KMS-11 (cell line): ENCODE data around the gene IFT122.
"Not testable (repeated sequence)": the region's sequence is repeated elsewhere in the genome, so short reads cannot be mapped to it uniquely, and the experiment has no call there.

Experiments used
- H2AFZ ChIP-seq: fragments of 200-600 bp; sonication (generic); 2 replicates; pipeline ENCODE4 v1.6.1; 2016; ENCODE audit warnings: antibody characterized with exemption, mixed run types, low read depth
- H3K27ac ChIP-seq: fragments of 200-600 bp; sonication (generic); 2 replicates; pipeline ENCODE4 v1.6.1; 2016; ENCODE audit warnings: mild to moderate bottlenecking, mixed run types
- H3K27me3 ChIP-seq: fragments of 200-600 bp; sonication (generic); 2 replicates; pipeline ENCODE4 v1.6.1; 2017; ENCODE audit warnings: mild to moderate bottlenecking, low read depth, mixed run types, moderate library complexity; ENCODE audit not compliant: insufficient read depth
- H3K36me3 ChIP-seq: fragments of 200-600 bp; sonication (generic); 2 replicates; pipeline ENCODE4 v1.6.1; 2017; ENCODE audit warnings: mild to moderate bottlenecking, mixed run types; ENCODE audit not compliant: insufficient read depth
- H3K4me1 ChIP-seq: fragments of 200-600 bp; sonication (generic); 2 replicates; pipeline ENCODE4 v1.6.1; 2016; ENCODE audit warnings: mild to moderate bottlenecking, low read depth, mixed run types; ENCODE audit not compliant: poor library complexity, severe bottlenecking
- H3K4me2 ChIP-seq: fragments of 200-600 bp; sonication (generic); 2 replicates; pipeline ENCODE4 v1.7.0; 2016; ENCODE audit warnings: mild to moderate bottlenecking, mixed run types
- H3K4me3 ChIP-seq: fragments of 200-600 bp; sonication (generic); IDR thresholded peaks from 2 replicates; pipeline ENCODE4 v1.6.1; 2017; ENCODE audit warnings: low read depth, low read length, mixed read lengths; ENCODE audit not compliant: insufficient read depth
- H3K79me2 ChIP-seq: fragments of 200-600 bp; sonication (generic); 2 replicates; pipeline ENCODE4 v1.6.1; 2016; ENCODE audit warnings: low read depth, mixed run types; ENCODE audit not compliant: insufficient read depth
- H3K9ac ChIP-seq: fragments of 200-600 bp; sonication (generic); 2 replicates; pipeline ENCODE4 v1.6.1; 2016; ENCODE audit warnings: mild to moderate bottlenecking, mixed run types
- H4K20me1 ChIP-seq: fragments of 200-600 bp; sonication (generic); 2 replicates; pipeline ENCODE4 v1.6.1; 2016; ENCODE audit warnings: mild to moderate bottlenecking, mixed run types; ENCODE audit not compliant: insufficient read depth
- CTCF ChIP-seq: fragments of 200-600 bp; sonication (generic); conservative IDR thresholded peaks from 2 replicates; pipeline ENCODE4 v1.6.1; 2017; ENCODE audit warnings: low read depth, mild to moderate bottlenecking, antibody characterized with exemption, low read length, moderate library complexity, mixed read lengths

The IFT122 gene

GRCh38 chr3:129410971-129411370 lies 29.1 kb upstream of the IFT122 start:
- TF ChIP-seq CTCF, result no peak
- Histone ChIP-seq H3K36me3 (no peaks in the 10 kb centered on the region), H3K4me2 (no peak overlapping the region), H3K27me3 (no peaks in the 10 kb centered on the region), H3K4me3 (no peak overlapping the region), H2AFZ (no peak overlapping the region), H3K4me1 (peaks cover 8% of the 10 kb centered on the region), H3K9ac (no peak overlapping the region), H3K79me2 (no peaks in the 10 kb centered on the region), H3K27ac (no peak overlapping the region), H4K20me1 (no peaks in the 10 kb centered on the region)

DNA sequence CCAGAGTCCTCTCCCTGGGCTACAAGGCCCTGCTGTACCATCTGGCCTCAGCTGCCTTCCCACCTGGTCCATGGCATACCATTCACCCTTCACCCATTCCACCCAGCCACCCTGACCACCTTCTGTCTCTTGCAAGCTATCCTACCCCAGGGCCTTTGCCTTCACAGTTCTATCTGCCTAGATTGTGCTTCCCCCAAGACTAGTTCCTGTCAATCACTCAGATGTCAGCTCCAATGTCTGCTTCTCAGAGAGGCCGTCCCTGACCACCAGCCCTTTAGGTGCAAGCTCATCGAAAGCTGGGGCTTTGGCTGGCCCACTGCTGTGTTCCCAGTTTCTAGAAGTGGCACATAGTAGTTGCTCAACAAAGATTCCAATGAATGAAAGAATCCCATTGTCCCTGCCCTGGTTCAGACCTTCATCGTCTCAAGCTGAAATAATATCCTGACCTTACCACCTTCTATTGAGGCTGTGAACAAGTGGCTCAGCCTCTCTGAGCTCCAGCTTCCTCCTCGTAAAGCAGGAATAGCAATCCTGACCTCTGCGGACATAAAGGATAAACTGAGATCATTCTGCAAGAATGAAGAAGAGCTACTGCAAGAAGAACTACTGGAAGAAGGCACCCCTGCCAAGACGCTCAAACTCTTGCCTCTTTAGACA lies 27.4 kb upstream of the IFT122 start:
- Histone ChIP-seq H3K27ac (no peak overlapping the region), H3K9ac (no peak overlapping the region)

DNA sequence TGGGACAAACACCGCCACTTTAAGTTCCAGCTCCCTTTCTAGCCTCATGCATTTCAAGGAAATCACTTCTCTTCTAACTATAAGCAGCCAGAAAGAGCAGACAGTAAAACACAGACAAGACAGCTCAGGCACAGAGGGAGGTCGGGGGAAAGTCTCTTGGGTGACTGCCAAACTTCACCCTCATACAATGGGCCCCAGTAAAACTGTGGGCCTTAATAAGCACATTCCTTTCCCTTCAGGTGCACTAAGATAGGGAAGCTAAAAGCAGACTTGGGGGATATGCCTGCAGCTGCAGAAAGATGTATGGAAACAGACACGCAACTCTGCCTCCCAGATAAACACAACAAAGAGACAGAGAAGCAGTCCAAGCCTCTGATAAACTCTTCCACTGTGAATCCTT lies 26.8 kb upstream of the IFT122 start:
- not testable (repeated sequence) for H3K36me3 ChIP-seq, H3K4me1 ChIP-seq, H3K79me2 ChIP-seq, H2AFZ ChIP-seq, H3K9ac ChIP-seq, H3K27ac ChIP-seq, H3K4me3 ChIP-seq, H3K27me3 ChIP-seq, H4K20me1 ChIP-seq, H3K4me2 ChIP-seq

More for the DNA sequence above, 27.4 kb upstream of the IFT122 start:
- Histone ChIP-seq H3K27me3 (no peaks in the 10 kb centered on the region), H3K4me3 (no peak overlapping the region), H3K36me3 (no peaks in the 10 kb centered on the region), H3K4me2 (no peak overlapping the region), H4K20me1 (no peaks in the 10 kb centered on the region), H2AFZ (no peak overlapping the region), H3K4me1 (peaks cover 8% of the 10 kb centered on the region), H3K79me2 (no peaks in the 10 kb centered on the region)
- TF ChIP-seq CTCF, result no peak

DNA sequence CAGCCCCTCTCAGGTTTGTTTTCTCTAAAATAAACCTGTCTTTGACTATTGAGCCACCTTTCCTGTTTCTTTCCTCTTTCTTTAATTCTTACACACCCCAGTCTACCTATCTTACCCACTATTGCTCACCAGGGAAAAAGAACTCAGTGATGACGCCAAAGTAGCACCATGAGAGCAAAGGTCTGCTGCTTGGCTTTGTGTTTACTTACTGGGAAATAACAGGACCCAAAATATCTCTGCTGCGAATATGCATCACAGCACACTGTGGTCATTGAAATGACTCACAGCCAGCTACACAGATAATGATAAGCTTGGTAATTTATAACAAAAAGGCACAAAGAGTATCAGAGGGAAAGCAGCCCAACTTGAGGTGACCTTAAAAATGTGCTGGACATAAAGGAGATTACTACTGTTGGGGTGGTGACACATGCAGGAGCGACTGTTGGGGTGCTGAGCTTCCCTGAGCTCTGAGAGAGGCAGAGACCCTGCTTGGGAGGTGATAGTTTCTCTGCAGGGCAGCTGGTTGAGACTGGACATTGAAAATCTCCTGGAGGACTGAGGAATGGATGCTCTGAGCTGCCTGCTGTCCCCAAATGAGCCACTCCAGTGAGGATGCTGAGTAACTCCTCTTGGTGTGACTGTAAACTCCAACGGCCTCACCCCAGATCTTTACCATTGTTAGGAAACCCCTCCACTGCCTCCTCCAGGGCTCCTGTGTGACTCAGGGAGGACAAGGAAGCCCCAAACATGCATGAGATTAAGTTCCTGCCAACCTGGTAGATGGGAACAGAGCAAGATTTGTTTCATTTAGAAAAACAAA lies 26.1 kb upstream of the IFT122 start:
- Histone ChIP-seq H3K4me2 (no peak overlapping the region), H3K4me3 (no peak overlapping the region), H3K9ac (no peak overlapping the region), H3K79me2 (no peaks in the 10 kb centered on the region), H4K20me1 (no peaks in the 10 kb centered on the region), H2AFZ (no peak overlapping the region), H3K36me3 (no peaks in the 10 kb centered on the region), H3K4me1 (peaks cover 8% of the 10 kb centered on the region), H3K27me3 (no peaks in the 10 kb centered on the region), H3K27ac (no peak overlapping the region)
- TF ChIP-seq CTCF, result no peak

GRCh38 chr3:129415378-129415777 lies 24.6 kb upstream of the IFT122 start:
- Histone ChIP-seq H3K4me3 (no peak overlapping the region), H3K4me2 (no peak overlapping the region), H3K27ac (no peak overlapping the region), H3K27me3 (no peaks in the 10 kb centered on the region), H2AFZ (no peak overlapping the region), H3K36me3 (no peaks in the 10 kb centered on the region), H3K4me1 (peaks cover 8% of the 10 kb centered on the region), H4K20me1 (no peaks in the 10 kb centered on the region), H3K9ac (no peak overlapping the region), H3K79me2 (no peaks in the 10 kb centered on the region)
- no peak for TF ChIP-seq CTCF
